Stimulated activated CD8-positive, alpha-beta memory T cell treated with anti-CD3 and anti-CD28 coated beads, Interleukin-7, amount 100 ng/mL, for 24 hours (primary cell): ENCODE data around the gene HPGDS.
"Not testable (repeated sequence)": the region's sequence is repeated elsewhere in the genome, so short reads cannot be mapped to it uniquely, and the experiment has no call there.

Source experiments
- DNase-seq: peaks from one replicate; pipeline ENCODE4 v3.0.0-alpha.2; 2020; ENCODE audit warnings: low read depth

The HPGDS gene

GRCh38 chr4:94356444-94356843, 13.8 kb upstream of the HPGDS start:
- DNase-seq: no peak

- DNase-seq: no peak
These were observed 11.8 kb upstream of the HPGDS start for GRCh38 chr4:94354474-94354896.

GRCh38 chr4:94352996-94353395, 10.4 kb upstream of the HPGDS start:
- no peak for DNase-seq

GRCh38 chr4:94352163-94352562, 9.5 kb upstream of the HPGDS start:
- DNase-seq: no peak

GRCh38 chr4:94351319-94351718, 8.7 kb upstream of the HPGDS start:
- no peak for DNase-seq

- DNase-seq: no peak
These were observed 7.5 kb upstream of the HPGDS start for GRCh38 chr4:94350095-94350494.

GRCh38 chr4:94349193-94349592, 6.6 kb upstream of the HPGDS start:
- DNase-seq: no peak

GRCh38 chr4:94348666-94349065, 6.0 kb upstream of the HPGDS start:
- no peak for DNase-seq

- DNase-seq: no peak
These were observed 3.9 kb upstream of the HPGDS start for GRCh38 chr4:94346541-94346940.

- no peak for DNase-seq
These were observed 3.3 kb upstream of the HPGDS start for GRCh38 chr4:94345969-94346368.

GRCh38 chr4:94345266-94345665, 2.6 kb upstream of the HPGDS start:
- no peak for DNase-seq

- DNase-seq: no peak
These were observed 1.8 kb upstream of the HPGDS start for GRCh38 chr4:94344457-94344856.

- no peak for DNase-seq
These were observed 910 bp downstream of the HPGDS start for GRCh38 chr4:94341481-94342370.

- no peak for DNase-seq
These were observed 2.9 kb downstream of the HPGDS start for GRCh38 chr4:94339779-94340178.

GRCh38 chr4:94338681-94339351, 3.8 kb downstream of the HPGDS start:
- DNase-seq: no peak

GRCh38 chr4:94336791-94337190, 5.8 kb downstream of the HPGDS start:
- DNase-seq: not testable (repeated sequence)

GRCh38 chr4:94336303-94336702, 6.3 kb downstream of the HPGDS start:
- DNase-seq: no peak

GRCh38 chr4:94334962-94335361, 7.7 kb downstream of the HPGDS start:
- DNase-seq: no peak

- no peak for DNase-seq
These were observed 8.2 kb downstream of the HPGDS start for GRCh38 chr4:94334476-94334875.

- no peak for DNase-seq
These were observed 8.8 kb downstream of the HPGDS start for GRCh38 chr4:94333866-94334265.

- DNase-seq: no peak
These were observed 9.5 kb downstream of the HPGDS start for GRCh38 chr4:94332983-94333590.

- DNase-seq: no peak
These were observed 12.7 kb downstream of the HPGDS start for GRCh38 chr4:94329933-94330332.

- DNase-seq: no peak
These were observed 16.8 kb downstream of the HPGDS start for GRCh38 chr4:94325835-94326234.
